AG04449 (cell line): ENCODE measurements around the gene TOX2.

ENCODE experiments used
- CTCF ChIA-PET: fragments of 350-600 bp; formaldehyde crosslinking; extraction: SDS; loops from one replicate; lab custom pipeline; 2021; ENCODE audit warnings: antibody characterized with exemption; lab: Yijun Ruan, JAX
- POLR2A ChIA-PET: fragments of 400-600, 350-600 bp; formaldehyde crosslinking; extraction: SDS; loops from one replicate; lab custom pipeline; 2020; ENCODE audit warnings: antibody characterized with exemption, inconsistent platforms; lab: Yijun Ruan, JAX
- DNase-seq: peaks from one replicate; pipeline ENCODE4 v3.0.0-alpha.2; 2010; ENCODE audit warnings: low read depth, low spot score
- H3K4me3 ChIP-seq: 2 replicates; pipeline ENCODE4 v1.5.1; 2011; ENCODE audit warnings: low read depth, mild to moderate bottlenecking, control low read depth, low read length
- TF ChIP-seq, protein P1 (sequence below): IDR thresholded peaks from one replicate; pipeline ENCODE4 v1.5.1; 2011; ENCODE audit warnings: mild to moderate bottlenecking, moderate library complexity, low read length, control low read depth, inconsistent platforms; ENCODE audit not compliant: insufficient read depth; ENCODE audit errors: missing control alignments

Gene TOX2

DNA sequence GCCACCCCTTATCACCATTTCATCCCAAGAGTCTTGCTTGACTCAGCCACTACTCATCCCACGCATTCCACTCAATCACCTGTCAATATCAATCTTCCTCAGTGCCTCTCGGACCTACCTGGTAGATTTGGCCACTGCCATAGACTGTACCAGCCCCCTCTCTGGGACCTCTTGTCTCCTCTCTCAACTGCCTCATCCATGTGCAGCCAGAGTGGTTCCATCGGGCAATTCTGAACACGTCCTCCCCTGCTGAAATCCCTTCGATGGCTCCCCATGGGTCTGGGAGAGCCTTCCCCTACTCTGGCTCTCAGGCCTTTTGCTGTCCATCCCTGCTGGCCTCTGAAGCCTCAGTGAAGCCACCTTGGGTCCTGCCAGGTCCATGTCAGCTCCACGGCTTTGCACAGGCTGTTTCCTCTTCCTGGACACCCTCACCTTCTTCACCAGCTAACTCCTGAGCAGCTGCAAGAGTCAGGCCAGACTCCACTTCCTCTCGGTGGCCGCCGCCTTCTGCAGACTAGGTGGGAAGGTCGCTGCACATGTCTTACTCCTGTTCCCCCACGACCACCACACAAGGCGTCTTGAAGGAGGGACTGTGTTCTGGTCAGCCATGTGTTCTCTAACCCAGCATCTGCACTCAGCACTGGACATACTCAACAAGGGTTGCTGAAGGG lies 120.4 kb downstream of the TOX2 start:
- ChIA-PET POLR2A (interaction anchor here (0.6 kb wide), 1 partner anchor 8 kb away, joined by 3 read pairs; no protein-coding TSS in a partner anchor), CTCF (no interaction called here)
- TF ChIP-seq, protein P1, sequence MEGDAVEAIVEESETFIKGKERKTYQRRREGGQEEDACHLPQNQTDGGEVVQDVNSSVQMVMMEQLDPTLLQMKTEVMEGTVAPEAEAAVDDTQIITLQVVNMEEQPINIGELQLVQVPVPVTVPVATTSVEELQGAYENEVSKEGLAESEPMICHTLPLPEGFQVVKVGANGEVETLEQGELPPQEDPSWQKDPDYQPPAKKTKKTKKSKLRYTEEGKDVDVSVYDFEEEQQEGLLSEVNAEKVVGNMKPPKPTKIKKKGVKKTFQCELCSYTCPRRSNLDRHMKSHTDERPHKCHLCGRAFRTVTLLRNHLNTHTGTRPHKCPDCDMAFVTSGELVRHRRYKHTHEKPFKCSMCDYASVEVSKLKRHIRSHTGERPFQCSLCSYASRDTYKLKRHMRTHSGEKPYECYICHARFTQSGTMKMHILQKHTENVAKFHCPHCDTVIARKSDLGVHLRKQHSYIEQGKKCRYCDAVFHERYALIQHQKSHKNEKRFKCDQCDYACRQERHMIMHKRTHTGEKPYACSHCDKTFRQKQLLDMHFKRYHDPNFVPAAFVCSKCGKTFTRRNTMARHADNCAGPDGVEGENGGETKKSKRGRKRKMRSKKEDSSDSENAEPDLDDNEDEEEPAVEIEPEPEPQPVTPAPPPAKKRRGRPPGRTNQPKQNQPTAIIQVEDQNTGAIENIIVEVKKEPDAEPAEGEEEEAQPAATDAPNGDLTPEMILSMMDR = no peak
- DNase-seq = no peak
- H3K4me3 ChIP-seq = no peak overlapping the region

DNA sequence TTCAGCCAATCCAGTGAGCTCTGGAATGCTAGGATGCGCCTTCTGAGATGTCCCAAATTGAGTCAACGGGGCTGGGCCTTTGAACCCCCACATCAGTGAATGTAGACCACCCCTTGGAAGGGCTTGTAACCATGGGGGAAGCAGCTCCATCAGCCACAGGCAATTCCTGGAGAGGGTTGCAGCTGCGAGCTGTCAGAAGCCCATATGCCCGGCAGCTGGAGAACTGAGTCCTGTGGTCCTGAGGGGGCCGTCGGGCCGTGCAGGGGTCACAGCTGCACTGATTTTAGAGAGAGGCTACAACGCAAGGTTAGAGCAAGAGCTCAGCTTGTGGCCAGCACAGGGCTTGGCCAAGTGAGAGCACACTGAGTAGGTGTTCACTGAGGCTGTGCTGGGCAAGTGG lies 121.3 kb downstream of the TOX2 start:
- ChIA-PET CTCF (no interaction called here), POLR2A (no interaction called here)
- no peak for DNase-seq
- TF ChIP-seq, protein P1 = no peak
- no peak overlapping the region for H3K4me3 ChIP-seq

DNA sequence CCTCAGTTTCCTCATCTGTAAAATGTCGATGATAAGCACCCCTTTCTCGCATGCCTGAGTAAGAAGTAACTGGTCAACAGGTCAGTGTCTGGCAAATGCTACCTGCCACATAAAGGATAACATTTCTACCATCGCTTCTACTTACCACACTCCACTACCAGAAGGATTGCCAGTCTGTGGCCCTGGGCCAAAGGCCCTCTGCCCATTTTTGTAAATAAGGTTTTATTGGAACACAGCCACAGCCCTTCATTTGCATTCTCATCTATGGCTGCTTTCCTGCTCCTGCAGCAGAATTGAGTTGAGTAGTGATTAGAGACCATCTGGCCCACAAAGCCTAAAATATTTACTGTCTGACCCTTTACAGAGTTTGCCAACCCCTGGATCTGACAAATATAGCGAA lies 121.8 kb downstream of the TOX2 start:
- TF ChIP-seq, protein P1 = no peak
- no peak for DNase-seq
- H3K4me3 ChIP-seq = no peak overlapping the region
- POLR2A ChIA-PET = no interaction called here
- CTCF ChIA-PET = no interaction called here

DNA sequence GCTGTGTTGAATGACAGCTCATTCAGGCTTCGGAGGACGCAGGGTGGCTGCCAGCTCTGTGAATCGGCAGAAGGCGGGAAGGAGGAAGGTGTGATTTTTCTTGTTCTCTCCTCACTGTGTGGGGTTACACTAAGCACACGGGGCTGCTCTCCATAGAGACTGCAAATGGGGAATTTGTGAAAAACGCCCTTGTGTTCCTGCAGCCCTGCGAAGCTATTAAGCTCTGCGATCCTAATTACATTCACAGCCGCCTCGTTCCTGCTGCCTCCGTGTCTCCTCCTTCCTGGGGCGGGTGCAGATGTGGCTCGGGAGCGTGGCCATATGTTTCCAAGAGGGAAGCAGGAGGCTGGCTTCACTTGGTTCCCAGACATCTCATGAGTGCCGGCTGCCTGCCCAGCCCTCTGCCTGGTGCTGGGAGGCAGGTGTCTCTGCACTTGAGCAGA lies 124.0 kb downstream of the TOX2 start:
- no peak for DNase-seq
- CTCF ChIA-PET = interaction anchor here (1.0 kb wide), 2 partner anchors 36 to 289 kb away, joined by 3 to 4 read pairs; no protein-coding TSS in a partner anchor
- TF ChIP-seq, protein P1 = no peak
- POLR2A ChIA-PET = no interaction called here
- H3K4me3 ChIP-seq = no peak overlapping the region

DNA sequence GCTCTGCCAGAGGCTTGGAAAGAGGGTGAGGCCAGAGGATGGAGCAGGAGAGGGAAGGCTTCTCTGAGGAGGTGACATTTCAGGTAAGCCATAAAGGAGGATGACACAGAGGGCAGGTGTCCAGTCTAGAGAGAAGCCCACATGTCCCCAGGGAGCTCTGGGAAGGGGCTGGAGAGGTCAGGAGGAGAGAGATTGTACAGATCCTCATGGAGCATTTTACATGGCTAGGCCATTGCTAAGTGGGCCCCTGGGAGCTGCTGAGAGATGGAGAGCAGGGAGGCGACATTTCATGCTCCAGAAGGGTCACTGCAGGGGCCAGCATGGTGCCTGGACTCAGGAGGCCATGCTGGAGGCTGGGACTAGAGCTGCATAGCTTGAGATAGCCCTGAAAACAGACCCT lies 124.5 kb downstream of the TOX2 start:
- no peak for DNase-seq
- CTCF ChIA-PET = interaction anchor here (1.0 kb wide), 2 partner anchors 35 to 289 kb away, joined by 3 to 4 read pairs; no protein-coding TSS in a partner anchor

DNA sequence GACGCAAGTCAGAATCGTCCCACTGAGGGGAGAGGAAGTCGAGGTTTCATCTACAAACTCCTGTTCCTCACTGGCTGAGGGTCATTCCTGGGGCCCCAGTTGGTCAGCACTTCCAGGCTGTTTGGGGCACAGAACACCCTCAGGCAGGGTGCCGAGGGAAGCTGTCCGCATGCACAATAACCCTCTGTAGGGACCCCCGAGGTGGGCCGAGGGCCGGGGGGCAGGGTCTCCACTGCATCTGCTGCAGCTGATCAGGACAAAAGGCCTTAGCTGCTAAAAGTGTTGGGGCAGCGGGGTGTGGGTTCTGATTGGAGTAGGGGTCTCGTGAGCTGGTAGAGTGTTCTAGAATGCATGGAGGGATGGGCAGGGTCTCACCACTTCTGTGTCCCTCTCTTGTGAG lies 125.1 kb downstream of the TOX2 start:
- CTCF ChIA-PET = interaction anchor here (1.0 kb wide), 3 partner anchors 35 to 290 kb away, joined by 3 to 4 read pairs (median 3); no protein-coding TSS in a partner anchor
- POLR2A ChIA-PET = no interaction called here
- H3K4me3 ChIP-seq = no peak overlapping the region
- TF ChIP-seq, protein P1 = no peak
- DNase-seq = no peak

More for the DNA sequence above, 124.5 kb downstream of the TOX2 start:
- POLR2A ChIA-PET = no interaction called here
- no peak overlapping the region for H3K4me3 ChIP-seq
- TF ChIP-seq, protein P1 = no peak
